K562 (cell line): Measurements from ENCODE around the gene VPREB1. TPM values are rescaled to one million over a fixed set of nuclear protein-coding genes. Genes with fewer than 3 reads are reported as not detected.

ENCODE experiments used
- BCLAF1 ChIP-seq, 2 experiments: fragments of 450-650 bp in 1 of 2; IDR thresholded peaks; 2 replicates each; pipeline ENCODE4 v1.6.1; 2011 to 2017; ENCODE audit warnings: low read depth in 2 of 2, antibody characterized with exemption in 1 of 2, borderline replicate concordance in 1 of 2, low read length in 1 of 2, mild to moderate bottlenecking in 1 of 2, mixed read lengths in 1 of 2; ENCODE audit not compliant: control insufficient read depth in 1 of 2
- DMBX1 ChIP-seq: fragments of 250-450 bp; sonication (Bioruptor Pico); IDR thresholded peaks from 2 replicates; pipeline ENCODE4 v1.8.0; 2022; ENCODE audit warnings: inconsistent platforms, mild to moderate bottlenecking, moderate library complexity, borderline replicate concordance
- HDGF ChIP-seq: fragments of 450-650 bp; IDR thresholded peaks from 2 replicates; pipeline ENCODE4 v1.6.1; 2016
- ID3 ChIP-seq, 2 experiments: fragments of 250-450 bp in 1 of 2; fragments of 450-650 bp in 1 of 2; sonication (Bioruptor Pico) in 1 of 2; IDR thresholded peaks; 2 replicates each; pipeline versions ENCODE4 v1.6.1 to v1.8.0; 2016 to 2021; ENCODE audit warnings: mild to moderate bottlenecking in 2 of 2, moderate library complexity in 2 of 2, missing compliant biosample characterization in 1 of 2, missing genetic modification characterization in 1 of 2
- KHSRP ChIP-seq: fragments of 450-650 bp; IDR thresholded peaks from 2 replicates; pipeline ENCODE4 v1.6.1; 2017
- LCOR ChIP-seq: sonication (generic); formaldehyde crosslinking; IDR thresholded peaks from 2 replicates; pipeline ENCODE4 v1.8.0; 2022; ENCODE audit warnings: mild to moderate bottlenecking, missing genetic modification reagents
- NRF1 ChIP-seq, 2 experiments: fragments of 450-650 bp; IDR thresholded peaks in 1 of 2; conservative IDR thresholded peaks in 1 of 2; 2 replicates each; pipeline ENCODE4 v1.6.1; 2014; ENCODE audit warnings: mild to moderate bottlenecking in 2 of 2
- SNRNP70 ChIP-seq: fragments of 200-400 bp; formaldehyde crosslinking; optimal IDR thresholded peaks from 2 replicates; pipeline ENCODE3; 2017; ENCODE audit warnings: low read depth, low read length
- TCF3 ChIP-seq: sonication (generic); formaldehyde crosslinking; IDR thresholded peaks from 2 replicates; pipeline ENCODE4 v1.4.0; 2020; ENCODE audit warnings: mild to moderate bottlenecking, missing genetic modification reagents
- TSC22D4 ChIP-seq: fragments of 450-650 bp; IDR thresholded peaks from 2 replicates; pipeline ENCODE4 v1.6.1; 2016; ENCODE audit warnings: missing genetic modification characterization, missing biosample characterization, control low read depth
- YY1 ChIP-seq, 3 experiments: IDR thresholded peaks; 2 replicates each; pipeline ENCODE4 v1.6.1; 2011; ENCODE audit warnings: low read length in 2 of 3, mild to moderate bottlenecking in 2 of 3, moderate library complexity in 2 of 3, borderline replicate concordance in 1 of 3, control low read depth in 1 of 3, low read depth in 1 of 3; ENCODE audit not compliant: insufficient read depth in 3 of 3, insufficient replicate concordance in 2 of 3, control insufficient read depth in 1 of 3, insufficient read length in 1 of 3; ENCODE audit errors: extremely low read depth in 1 of 3
- ZBTB5 ChIP-seq: fragments of 450-650 bp; IDR thresholded peaks from 2 replicates; pipeline ENCODE4 v1.6.1; 2017; ENCODE audit warnings: antibody characterized with exemption
- ZNF408 ChIP-seq: fragments of 250-450 bp; sonication (Bioruptor Pico); IDR thresholded peaks from 2 replicates; pipeline ENCODE4 v1.4.0; 2020; ENCODE audit warnings: low read depth, mild to moderate bottlenecking, moderate library complexity
- polyA plus RNA-seq, 8 experiments: library from polyadenylated mRNA; depleted of rRNA in 4 of 8; stranded (reverse) in 5 of 8; unstranded in 3 of 8; fragments of >200 nt; fragmentation: Nextera tagmentation in 2 of 8; fragmentation: Illumina TruSeq in 1 of 8; extraction: Ambion mirVana in 2 of 8; extraction: Trizol in 1 of 8; gene quantifications; 2 replicates each; pipeline versions ENCODE4 v1.2.1 to v1.2.3, GENCODE V29; 2011 to 2014; ENCODE audit warnings: inconsistent platforms in 1 of 8, missing spikeins in 1 of 8
- total RNA-seq, 7 experiments: library from RNA; depleted of rRNA in 6 of 7; stranded (reverse); fragments of >200 nt in 6 of 7; fragmentation: Illumina TruSeq in 2 of 7; extraction: Trizol in 2 of 7; gene quantifications; 2 replicates each; pipeline versions ENCODE4 v1.2.1 to v1.2.3, GENCODE V29; 2011 to 2021; ENCODE audit warnings: low replicate concordance in 1 of 7
- TF ChIP-seq, protein P1 (sequence below): fragments of 450-650 bp; formaldehyde crosslinking; IDR thresholded peaks from 2 replicates; pipeline ENCODE4 v1.4.0; 2022; ENCODE audit warnings: missing genetic modification characterization
- TF ChIP-seq, protein P2 (sequence below), 2 experiments: IDR thresholded peaks; 2 replicates each; pipeline ENCODE4 v1.6.1; 2012; ENCODE audit warnings: improper control_type of control experiment in 2 of 2, low read depth in 2 of 2, low read length in 2 of 2, borderline replicate concordance in 1 of 2
- TF ChIP-seq, protein P3 (sequence below): fragments of 450-650 bp; formaldehyde crosslinking; IDR thresholded peaks from 2 replicates; pipeline ENCODE4 v1.4.0; 2022; ENCODE audit warnings: missing genetic modification characterization

Gene VPREB1
- total and polyA plus RNA-seq, 9 of the 15 experiments (the other 6 are each of a cell fraction or from before 2014, with no cell fraction given): not detected

GRCh38 chr22:22235558-22235957 is 9.0 kb upstream of the VPREB1 start (continued):
- TF ChIP-seq ID3 (CRISPR knock-in tag; IDR thresholded peaks at IDR 0.05) (no peak), ID3 (tag; IDR thresholded peaks at IDR 0.05) (peak; percentile 26; the same call in 1 of the 2 replicates), TCF3 (CRISPR knock-in tag) (no peak), KHSRP (no peak), TSC22D4 (tag) (no peak), HDGF (no peak), NRF1 (conservative IDR thresholded peaks at IDR 0.05 in 1 of 2, IDR thresholded peaks at IDR 0.05 in 1 of 2) (no peak), ZBTB5 (no peak), BCLAF1 (IDR thresholded peaks at IDR 0.05; ENCODE audit: borderline replicate concordance in 1 of 2, control insufficient read depth in 1 of 2, low read depth in 2 of 2, low read length in 1 of 2) (no peak), LCOR (CRISPR knock-in tag) (no peak), SNRNP70 (no peak), DMBX1 (no peak), YY1 (IDR thresholded peaks at IDR 0.05; ENCODE audit: borderline replicate concordance in 1 of 3, control insufficient read depth in 1 of 3, extremely low read depth in 1 of 3, insufficient read depth in 3 of 3, insufficient read length in 1 of 3, insufficient replicate concordance in 2 of 3, low read depth in 1 of 3, low read length in 2 of 3) (no peak), ZNF408 (CRISPR knock-in tag) (no peak)
- TF ChIP-seq, protein P1, sequence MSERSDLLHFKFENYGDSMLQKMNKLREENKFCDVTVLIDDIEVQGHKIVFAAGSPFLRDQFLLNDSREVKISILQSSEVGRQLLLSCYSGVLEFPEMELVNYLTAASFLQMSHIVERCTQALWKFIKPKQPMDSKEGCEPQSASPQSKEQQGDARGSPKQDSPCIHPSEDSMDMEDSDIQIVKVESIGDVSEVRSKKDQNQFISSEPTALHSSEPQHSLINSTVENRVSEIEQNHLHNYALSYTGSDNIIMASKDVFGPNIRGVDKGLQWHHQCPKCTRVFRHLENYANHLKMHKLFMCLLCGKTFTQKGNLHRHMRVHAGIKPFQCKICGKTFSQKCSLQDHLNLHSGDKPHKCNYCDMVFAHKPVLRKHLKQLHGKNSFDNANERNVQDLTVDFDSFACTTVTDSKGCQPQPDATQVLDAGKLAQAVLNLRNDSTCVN (CRISPR knock-in tag): no peak
- TF ChIP-seq, protein P2, sequence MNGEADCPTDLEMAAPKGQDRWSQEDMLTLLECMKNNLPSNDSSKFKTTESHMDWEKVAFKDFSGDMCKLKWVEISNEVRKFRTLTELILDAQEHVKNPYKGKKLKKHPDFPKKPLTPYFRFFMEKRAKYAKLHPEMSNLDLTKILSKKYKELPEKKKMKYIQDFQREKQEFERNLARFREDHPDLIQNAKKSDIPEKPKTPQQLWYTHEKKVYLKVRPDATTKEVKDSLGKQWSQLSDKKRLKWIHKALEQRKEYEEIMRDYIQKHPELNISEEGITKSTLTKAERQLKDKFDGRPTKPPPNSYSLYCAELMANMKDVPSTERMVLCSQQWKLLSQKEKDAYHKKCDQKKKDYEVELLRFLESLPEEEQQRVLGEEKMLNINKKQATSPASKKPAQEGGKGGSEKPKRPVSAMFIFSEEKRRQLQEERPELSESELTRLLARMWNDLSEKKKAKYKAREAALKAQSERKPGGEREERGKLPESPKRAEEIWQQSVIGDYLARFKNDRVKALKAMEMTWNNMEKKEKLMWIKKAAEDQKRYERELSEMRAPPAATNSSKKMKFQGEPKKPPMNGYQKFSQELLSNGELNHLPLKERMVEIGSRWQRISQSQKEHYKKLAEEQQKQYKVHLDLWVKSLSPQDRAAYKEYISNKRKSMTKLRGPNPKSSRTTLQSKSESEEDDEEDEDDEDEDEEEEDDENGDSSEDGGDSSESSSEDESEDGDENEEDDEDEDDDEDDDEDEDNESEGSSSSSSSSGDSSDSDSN (IDR thresholded peaks at IDR 0.05; ENCODE audit: borderline replicate concordance in 1 of 2, low read depth in 2 of 2, low read length in 2 of 2): no peak
- TF ChIP-seq, protein P3, sequence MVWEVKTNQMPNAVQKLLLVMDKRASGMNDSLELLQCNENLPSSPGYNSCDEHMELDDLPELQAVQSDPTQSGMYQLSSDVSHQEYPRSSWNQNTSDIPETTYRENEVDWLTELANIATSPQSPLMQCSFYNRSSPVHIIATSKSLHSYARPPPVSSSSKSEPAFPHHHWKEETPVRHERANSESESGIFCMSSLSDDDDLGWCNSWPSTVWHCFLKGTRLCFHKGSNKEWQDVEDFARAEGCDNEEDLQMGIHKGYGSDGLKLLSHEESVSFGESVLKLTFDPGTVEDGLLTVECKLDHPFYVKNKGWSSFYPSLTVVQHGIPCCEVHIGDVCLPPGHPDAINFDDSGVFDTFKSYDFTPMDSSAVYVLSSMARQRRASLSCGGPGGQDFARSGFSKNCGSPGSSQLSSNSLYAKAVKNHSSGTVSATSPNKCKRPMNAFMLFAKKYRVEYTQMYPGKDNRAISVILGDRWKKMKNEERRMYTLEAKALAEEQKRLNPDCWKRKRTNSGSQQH (CRISPR knock-in tag): no peak
